ENCODE measurements around the gene TBXAS1. TPM values are rescaled to one million over a fixed set of nuclear protein-coding genes. Genes with fewer than 3 reads are reported as not detected.

The TBXAS1 gene
- total and polyA plus RNA-seq, 2 of the 8 experiments (the other 6 are each of a cell fraction or from before 2014, with no cell fraction given): 0.86 to 2.1 TPM

- Histone ChIP-seq H3K9me3 (ENCODE audit: insufficient read depth in 2 of 2, low read depth in 1 of 2, low read length in 1 of 2) (no peaks in the 10 kb centered on the region), H3K14ac (ENCODE audit: insufficient read length) (no peak overlapping the region), H3K79me1 (ENCODE audit: low read depth, low read length) (no peaks in the 10 kb centered on the region), H2BK15ac (ENCODE audit: low read length) (no peak overlapping the region), H3K9ac (replicated peaks in 1 of 4; ENCODE audit: extremely low read depth in 1 of 4, low read depth in 3 of 4, low read length in 3 of 4) (no peak overlapping the region), H4K20me1 (replicated peaks in 1 of 2; ENCODE audit: control insufficient read depth in 1 of 2, insufficient read depth in 2 of 2, low read length in 2 of 2) (no peaks in the 10 kb centered on the region), H2BK20ac (ENCODE audit: low read length) (no peak overlapping the region), H2BK12ac (ENCODE audit: low read depth, low read length) (no peak overlapping the region), H2AFZ (ENCODE audit: low read length) (no peak overlapping the region), H3K23ac (ENCODE audit: insufficient read length) (no peak overlapping the region), H3K18ac (ENCODE audit: extremely low read depth, low read length) (no peak overlapping the region), H4K8ac (ENCODE audit: extremely low read depth, insufficient read depth, low read length) (no peak overlapping the region), H3K79me2 (ENCODE audit: control insufficient read depth in 1 of 2, insufficient read depth in 2 of 2, low read length in 2 of 2) (no peaks in the 10 kb centered on the region), H4K5ac (ENCODE audit: insufficient read length, low read depth, low read length) (no peak overlapping the region), H3K23me2 (ENCODE audit: low read depth, low read length) (no peaks in the 10 kb centered on the region; the same call in 1 of the 2 replicates), H3K36me3 (ENCODE audit: control insufficient read depth in 2 of 4, insufficient read depth in 4 of 4, low read length in 3 of 4) (no peaks in the 10 kb centered on the region), H3K27me3 (replicated peaks in 1 of 4; ENCODE audit: control insufficient read depth in 3 of 4, extremely low read depth in 1 of 4, insufficient read depth in 3 of 4, low read length in 3 of 4) (no peaks in the 10 kb centered on the region), H2BK120ac (replicated peaks; ENCODE audit: low read depth, low read length) (no peak overlapping the region), H4K91ac (replicated peaks; ENCODE audit: insufficient read length, low read length) (no peak overlapping the region), H2BK5ac (ENCODE audit: low read depth, low read length) (no peak overlapping the region), H2AK5ac (ENCODE audit: low read depth, low read length) (no peak overlapping the region), H3K56ac (replicated peaks; ENCODE audit: insufficient read length, low read depth, low read length) (no peak overlapping the region), H3K27ac (ENCODE audit: low read depth, low read length) (no peak overlapping the region), H3K4me3 (ENCODE audit: extremely low read depth in 1 of 4, insufficient read depth in 2 of 4, low read depth in 3 of 4, low read length in 4 of 4) (no peak overlapping the region), H3K4me1 (replicated peaks in 1 of 4; ENCODE audit: control insufficient read depth in 3 of 4, insufficient read depth in 4 of 4, low read length in 3 of 4) (no peaks in the 10 kb centered on the region), H3K4ac (replicated peaks; ENCODE audit: insufficient read length, low read depth, low read length) (no peak overlapping the region), H3K4me2 (ENCODE audit: insufficient read depth in 1 of 2, low read depth in 2 of 2, low read length in 2 of 2) (no peak overlapping the region)
- no peak for FAIRE-seq
- 96% methylated on average over 11 of the region's 12 CpGs; no CpG with 5 or more reads in 1 of the 2 experiments for WGBS, 2 experiments (ENCODE audit: extremely low coverage in 1 of 2, insufficient coverage in 1 of 2, insufficient read length in 1 of 2, insufficient replicate concordance in 2 of 2, low coverage in 1 of 2, low lambda C conversion rate in 2 of 2, missing lambda C conversion rate in 1 of 2)
- CTCF ChIA-PET (ENCODE audit: partially characterized antibody): interaction anchor here (0.8 to 1.8 kb wide), 2 partner anchors 10 to 22 kb away, joined by 3 to 6 read pairs; no protein-coding TSS in a partner anchor
- TF ChIP-seq POU5F1 (IDR thresholded peaks at IDR 0.05; ENCODE audit: low read depth, low read length) (no peak), KDM1A (IDR thresholded peaks at IDR 0.05; ENCODE audit: borderline replicate concordance, low read length) (no peak), RXRA (IDR thresholded peaks at IDR 0.05; ENCODE audit: insufficient read depth, low read depth, low read length) (no peak), BACH1 (IDR thresholded peaks at IDR 0.05; ENCODE audit: low read length) (no peak), EP300 (IDR thresholded peaks at IDR 0.05; ENCODE audit: borderline replicate concordance in 1 of 2, low read depth in 2 of 2, low read length in 2 of 2) (no peak), SIRT6 (IDR thresholded peaks at IDR 0.05; ENCODE audit: low read length) (no peak), CTBP2 (IDR thresholded peaks at IDR 0.05; ENCODE audit: borderline replicate concordance, insufficient read depth, insufficient read length, low read length) (no peak), SIX5 (IDR thresholded peaks at IDR 0.05; ENCODE audit: low read depth, low read length) (no peak)
- DNase-seq (ENCODE audit: low read depth in 1 of 2, low spot score in 2 of 2): no peak
- POLR2A ChIA-PET (ENCODE audit: partially characterized antibody): no interaction called here
Observed at GRCh38 chr7:140039896-140040295, 210.8 kb downstream of the TBXAS1 start.

Measured in H1 (cell line).